Measurements from ENCODE around the gene BYSL.

DNA sequence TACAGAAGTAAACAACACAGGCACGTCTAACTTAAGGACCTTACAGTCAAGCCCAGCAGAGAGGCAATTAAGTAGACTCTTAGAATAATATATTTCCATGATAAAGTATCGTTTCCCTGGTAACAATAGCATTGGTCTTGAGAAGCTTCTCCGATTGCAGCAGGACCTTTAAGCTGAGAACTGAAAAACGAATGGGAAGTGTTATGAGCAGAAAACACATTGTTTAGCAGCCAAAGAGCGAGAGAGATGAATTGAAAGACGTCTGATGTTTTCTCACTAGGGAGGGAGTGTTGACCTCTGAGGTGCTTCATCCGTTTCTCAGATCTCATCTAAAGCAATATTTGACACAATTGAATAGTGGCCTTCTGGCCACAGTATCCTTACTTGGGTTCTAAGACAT is 855 bp downstream of the BYSL start:
- TF ChIP-seq, protein P1, sequence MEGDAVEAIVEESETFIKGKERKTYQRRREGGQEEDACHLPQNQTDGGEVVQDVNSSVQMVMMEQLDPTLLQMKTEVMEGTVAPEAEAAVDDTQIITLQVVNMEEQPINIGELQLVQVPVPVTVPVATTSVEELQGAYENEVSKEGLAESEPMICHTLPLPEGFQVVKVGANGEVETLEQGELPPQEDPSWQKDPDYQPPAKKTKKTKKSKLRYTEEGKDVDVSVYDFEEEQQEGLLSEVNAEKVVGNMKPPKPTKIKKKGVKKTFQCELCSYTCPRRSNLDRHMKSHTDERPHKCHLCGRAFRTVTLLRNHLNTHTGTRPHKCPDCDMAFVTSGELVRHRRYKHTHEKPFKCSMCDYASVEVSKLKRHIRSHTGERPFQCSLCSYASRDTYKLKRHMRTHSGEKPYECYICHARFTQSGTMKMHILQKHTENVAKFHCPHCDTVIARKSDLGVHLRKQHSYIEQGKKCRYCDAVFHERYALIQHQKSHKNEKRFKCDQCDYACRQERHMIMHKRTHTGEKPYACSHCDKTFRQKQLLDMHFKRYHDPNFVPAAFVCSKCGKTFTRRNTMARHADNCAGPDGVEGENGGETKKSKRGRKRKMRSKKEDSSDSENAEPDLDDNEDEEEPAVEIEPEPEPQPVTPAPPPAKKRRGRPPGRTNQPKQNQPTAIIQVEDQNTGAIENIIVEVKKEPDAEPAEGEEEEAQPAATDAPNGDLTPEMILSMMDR (IDR thresholded peaks at IDR 0.05): no peak
- no peak for TF ChIP-seq POLR2A (IDR thresholded peaks at IDR 0.05)
- no peak for TF ChIP-seq POLR2AphosphoS5 (IDR thresholded peaks at IDR 0.05; ENCODE audit: insufficient read depth in 1 of 2, low read depth in 1 of 2)
